Right atrium auricular region (tissue), 2 donors: ENCODE results near the gene TNFSF9. TPM values are rescaled to one million over a fixed set of nuclear protein-coding genes. Genes with fewer than 3 reads are reported as not detected.

ENCODE experiments used
- DNase-seq: peaks from one replicate; pipeline ENCODE4 v3.0.0-alpha.2; 2019; ENCODE audit warnings: low spot score
- H3K27ac ChIP-seq, 2 donors: fragments of 200-600 bp; sonication (generic); 1 replicate in 1 of 2; 2 replicates in 1 of 2; pipeline ENCODE4 v1.5.1; 2016 to 2019
- H3K27me3 ChIP-seq, 2 donors: fragments of 200-600 bp; sonication (generic); one replicate each; pipeline versions ENCODE4 v1.5.1 to v1.6.0; 2017 to 2019
- H3K36me3 ChIP-seq: fragments of 200-600 bp; sonication (generic); one replicate; pipeline ENCODE4 v1.5.1; 2016
- H3K4me1 ChIP-seq, 2 donors: fragments of 200-600 bp; sonication (generic); one replicate each; pipeline versions ENCODE4 v1.5.1 to v1.6.0; 2017 to 2019
- H3K4me3 ChIP-seq, 2 donors: fragments of 200-600 bp; sonication (generic); 1 replicate in 1 of 2; 2 replicates in 1 of 2; pipeline ENCODE4 v1.5.1; 2017 to 2019; ENCODE audit warnings: mild to moderate bottlenecking in 1 of 2, moderate library complexity in 1 of 2
- H3K9me3 ChIP-seq, 2 donors: fragments of 200-600 bp; sonication (generic); one replicate each; pipeline ENCODE4 v1.5.1; 2019
- total RNA-seq, 2 donors: library from RNA; depleted of rRNA; stranded (reverse); fragments of >200 nt; gene quantifications; one replicate each; pipeline ENCODE4 v1.1.0, GENCODE V29; 2016
- TF ChIP-seq, protein P1 (sequence below), 2 donors: fragments of 200-600 bp; sonication (generic); IDR thresholded peaks; one replicate each; pipeline ENCODE4 v1.5.1; 2019; ENCODE audit warnings: antibody characterized with exemption in 2 of 2

The TNFSF9 gene
- total RNA-seq, 2 donors from 2014 or later = 0.43 TPM; not detected in 1

DNA sequence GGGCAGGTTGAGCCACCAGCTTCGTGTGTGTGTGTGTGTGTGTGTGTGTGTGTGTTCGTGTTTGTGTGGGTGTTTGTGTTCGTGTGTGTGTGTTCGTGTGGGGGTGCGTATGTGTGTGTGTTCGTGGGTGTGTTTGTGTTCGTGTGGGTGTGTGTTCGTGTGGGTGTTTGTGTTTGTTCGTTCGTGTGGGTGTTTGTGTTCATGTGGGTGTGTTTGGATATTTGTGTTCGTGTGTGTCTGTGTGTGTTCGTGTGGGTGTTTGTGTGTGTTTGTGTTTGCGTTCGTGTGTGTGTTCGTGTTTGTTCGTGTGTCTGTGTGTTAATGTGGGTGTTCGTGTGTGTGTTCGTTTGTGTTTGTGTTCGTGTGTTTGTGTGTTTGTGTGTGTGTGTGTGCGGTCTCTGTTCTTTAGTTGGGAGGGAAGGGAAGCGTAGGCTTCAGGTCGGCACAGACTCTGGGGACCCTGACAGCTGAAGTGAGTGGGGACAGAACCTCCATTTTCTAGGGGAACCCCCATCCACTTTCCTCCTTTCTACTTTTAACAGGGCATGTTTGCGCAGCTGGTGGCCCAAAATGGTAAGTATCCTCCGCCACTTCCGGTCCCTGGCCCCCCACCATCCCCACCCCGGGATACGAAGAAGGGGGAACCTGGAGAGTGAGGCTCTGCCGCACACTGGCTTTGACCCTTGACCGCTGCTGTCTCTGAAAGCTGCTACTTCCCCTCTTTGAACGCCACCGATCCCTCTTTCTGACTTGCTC is 1.6 kb downstream of the TNFSF9 start:
- peaks cover 0 to 32% of the 10 kb centered on the region in 2 donors for H3K4me1 ChIP-seq
- H3K27ac ChIP-seq = no peak overlapping the region
- no peaks in the 10 kb centered on the region for H3K9me3 ChIP-seq
- no peaks in the 10 kb centered on the region for H3K36me3 ChIP-seq
- TF ChIP-seq, protein P1, sequence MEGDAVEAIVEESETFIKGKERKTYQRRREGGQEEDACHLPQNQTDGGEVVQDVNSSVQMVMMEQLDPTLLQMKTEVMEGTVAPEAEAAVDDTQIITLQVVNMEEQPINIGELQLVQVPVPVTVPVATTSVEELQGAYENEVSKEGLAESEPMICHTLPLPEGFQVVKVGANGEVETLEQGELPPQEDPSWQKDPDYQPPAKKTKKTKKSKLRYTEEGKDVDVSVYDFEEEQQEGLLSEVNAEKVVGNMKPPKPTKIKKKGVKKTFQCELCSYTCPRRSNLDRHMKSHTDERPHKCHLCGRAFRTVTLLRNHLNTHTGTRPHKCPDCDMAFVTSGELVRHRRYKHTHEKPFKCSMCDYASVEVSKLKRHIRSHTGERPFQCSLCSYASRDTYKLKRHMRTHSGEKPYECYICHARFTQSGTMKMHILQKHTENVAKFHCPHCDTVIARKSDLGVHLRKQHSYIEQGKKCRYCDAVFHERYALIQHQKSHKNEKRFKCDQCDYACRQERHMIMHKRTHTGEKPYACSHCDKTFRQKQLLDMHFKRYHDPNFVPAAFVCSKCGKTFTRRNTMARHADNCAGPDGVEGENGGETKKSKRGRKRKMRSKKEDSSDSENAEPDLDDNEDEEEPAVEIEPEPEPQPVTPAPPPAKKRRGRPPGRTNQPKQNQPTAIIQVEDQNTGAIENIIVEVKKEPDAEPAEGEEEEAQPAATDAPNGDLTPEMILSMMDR (IDR thresholded peaks at IDR 0.05) = no peak
- peaks cover 8 to 10% of the 10 kb centered on the region in 2 donors for H3K27me3 ChIP-seq
- DNase-seq = no peak
- H3K4me3 ChIP-seq = no peak overlapping the region

DNA sequence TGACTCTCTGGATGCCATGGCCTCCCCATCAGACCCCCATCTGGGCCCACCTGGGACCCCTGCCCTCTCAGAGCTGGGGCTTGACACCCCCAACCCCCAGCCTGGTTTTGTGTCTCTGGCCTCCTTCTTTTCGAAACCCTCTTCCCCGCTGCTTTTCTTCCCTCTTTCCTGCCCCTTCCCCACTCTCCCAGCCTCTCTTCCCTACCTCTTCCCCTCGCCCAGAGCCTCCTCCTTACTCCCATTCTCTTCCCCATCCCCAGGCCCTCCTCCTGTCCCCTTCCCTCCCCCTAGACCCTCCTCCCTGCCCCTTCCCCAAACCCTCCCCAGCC is 2.1 kb downstream of the TNFSF9 start:
- H3K4me1 ChIP-seq = peaks cover 0 to 32% of the 10 kb centered on the region in 2 donors

DNA sequence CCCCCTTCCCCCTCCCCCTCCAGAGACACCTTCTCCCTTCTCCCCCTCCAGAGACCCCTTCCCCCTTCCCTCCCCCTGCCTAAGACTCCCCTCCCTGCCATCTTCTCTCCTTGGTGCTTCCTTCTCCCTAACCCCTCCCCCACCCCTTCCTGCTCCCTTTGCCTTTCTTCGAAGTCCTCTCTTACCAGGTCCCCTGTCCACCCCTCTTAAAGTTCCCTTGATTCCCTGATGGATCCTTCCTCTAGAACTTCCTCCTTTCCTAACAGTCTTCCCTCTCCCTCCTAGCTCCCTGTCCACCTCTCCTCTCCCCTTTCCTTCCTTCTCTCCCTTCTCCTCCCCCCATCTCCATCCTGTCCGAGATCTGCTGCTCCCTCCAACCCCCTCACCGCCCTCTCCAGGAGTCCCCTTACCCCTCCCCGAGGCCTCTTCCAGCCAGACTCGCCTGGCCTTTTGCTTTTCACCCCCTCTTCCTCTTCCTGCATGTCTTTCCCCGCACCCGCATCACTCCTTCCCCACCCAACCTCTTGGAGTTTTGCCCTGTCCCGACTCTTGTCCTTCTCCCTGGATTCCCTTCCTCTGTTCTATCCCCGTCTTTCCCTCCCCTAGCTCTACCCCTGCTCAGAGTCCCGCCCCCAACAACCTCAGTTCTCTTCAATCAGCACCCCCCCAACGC is 3.1 kb downstream of the TNFSF9 start:
- no peak for DNase-seq
- TF ChIP-seq, protein P1 (IDR thresholded peaks at IDR 0.05) = no peak
- Histone ChIP-seq H3K27ac (no peak overlapping the region), H3K9me3 (no peaks in the 10 kb centered on the region), H3K36me3 (no peaks in the 10 kb centered on the region), H3K4me3 (no peak overlapping the region), H3K4me1 (peaks cover 0 to 30% of the 10 kb centered on the region in 2 donors), H3K27me3 (peaks cover 8 to 10% of the 10 kb centered on the region in 2 donors)

More for the DNA sequence above, 2.1 kb downstream of the TNFSF9 start:
- no peaks in the 10 kb centered on the region for H3K36me3 ChIP-seq
- H3K9me3 ChIP-seq = no peaks in the 10 kb centered on the region
- H3K27me3 ChIP-seq = peaks cover 8 to 10% of the 10 kb centered on the region in 2 donors
- H3K27ac ChIP-seq = no peak overlapping the region
- no peak overlapping the region for H3K4me3 ChIP-seq
- no peak for DNase-seq
- TF ChIP-seq, protein P1 (IDR thresholded peaks at IDR 0.05) = no peak

DNA sequence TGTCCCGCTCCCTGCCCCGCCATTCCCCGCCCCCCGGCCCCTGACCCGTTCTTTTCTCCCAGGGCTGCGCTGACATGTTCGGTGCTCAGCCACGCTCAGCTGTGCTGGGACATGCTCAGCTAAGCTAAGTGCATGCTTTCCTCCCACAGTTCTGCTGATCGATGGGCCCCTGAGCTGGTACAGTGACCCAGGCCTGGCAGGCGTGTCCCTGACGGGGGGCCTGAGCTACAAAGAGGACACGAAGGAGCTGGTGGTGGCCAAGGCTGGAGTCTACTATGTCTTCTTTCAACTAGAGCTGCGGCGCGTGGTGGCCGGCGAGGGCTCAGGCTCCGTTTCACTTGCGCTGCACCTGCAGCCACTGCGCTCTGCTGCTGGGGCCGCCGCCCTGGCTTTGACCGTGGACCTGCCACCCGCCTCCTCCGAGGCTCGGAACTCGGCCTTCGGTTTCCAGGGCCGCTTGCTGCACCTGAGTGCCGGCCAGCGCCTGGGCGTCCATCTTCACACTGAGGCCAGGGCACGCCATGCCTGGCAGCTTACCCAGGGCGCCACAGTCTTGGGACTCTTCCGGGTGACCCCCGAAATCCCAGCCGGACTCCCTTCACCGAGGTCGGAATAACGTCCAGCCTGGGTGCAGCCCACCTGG is 3.7 kb downstream of the TNFSF9 start:
- peaks cover 0 to 23% of the 10 kb centered on the region in 2 donors for H3K4me1 ChIP-seq
- H3K4me3 ChIP-seq = no peak overlapping the region
- no peak for DNase-seq
- H3K36me3 ChIP-seq = no peaks in the 10 kb centered on the region
- TF ChIP-seq, protein P1 (IDR thresholded peaks at IDR 0.05) = no peak
- H3K27me3 ChIP-seq = peaks cover 8 to 10% of the 10 kb centered on the region in 2 donors
- H3K9me3 ChIP-seq = no peaks in the 10 kb centered on the region
- H3K27ac ChIP-seq = no peak overlapping the region

DNA sequence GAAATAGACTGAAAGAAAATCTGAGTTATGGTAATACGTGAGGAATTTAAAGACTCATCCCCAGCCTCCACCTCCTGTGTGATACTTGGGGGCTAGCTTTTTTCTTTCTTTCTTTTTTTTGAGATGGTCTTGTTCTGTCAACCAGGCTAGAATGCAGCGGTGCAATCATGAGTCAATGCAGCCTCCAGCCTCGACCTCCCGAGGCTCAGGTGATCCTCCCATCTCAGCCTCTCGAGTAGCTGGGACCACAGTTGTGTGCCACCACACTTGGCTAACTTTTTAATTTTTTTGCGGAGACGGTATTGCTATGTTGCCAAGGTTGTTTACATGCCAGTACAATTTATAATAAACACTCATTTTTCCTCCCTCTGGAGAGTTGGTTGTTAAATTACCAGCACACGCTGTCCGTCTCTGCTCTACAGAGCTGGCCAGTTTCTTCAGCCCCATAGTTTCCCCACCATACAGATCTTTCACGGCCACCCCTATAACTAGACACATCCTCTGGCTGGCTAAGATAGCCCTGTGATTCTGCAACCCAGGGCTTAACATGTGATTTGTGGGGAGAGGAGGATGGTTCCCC is 4.8 kb downstream of the TNFSF9 start:
- Histone ChIP-seq H3K27me3 (peaks cover 8 to 10% of the 10 kb centered on the region in 2 donors), H3K4me1 (peaks cover 0 to 13% of the 10 kb centered on the region in 2 donors), H3K36me3 (no peaks in the 10 kb centered on the region), H3K9me3 (no peaks in the 10 kb centered on the region), H3K4me3 (no peak overlapping the region), H3K27ac (no peak overlapping the region)
- TF ChIP-seq, protein P1 (IDR thresholded peaks at IDR 0.05) = no peak
- DNase-seq = no peak
